Measurements from ENCODE around the gene FAM163B. TPM values are rescaled to one million over a fixed set of nuclear protein-coding genes. Genes with fewer than 3 reads are reported as not detected.

The FAM163B gene
- total RNA-seq, 2 experiments from 2014 or later: not detected

GRCh38 chr9:133538851-133539833 lies 70.0 kb downstream of the FAM163B start:
- CTCF ChIA-PET: no interaction called here
- H3K27ac Mint-ChIP-seq: no peak overlapping the region
- H3K4me3 Mint-ChIP-seq: no peak overlapping the region
- H3K9me3 Mint-ChIP-seq: no peaks in the 10 kb centered on the region
- intact Hi-C loops (cut with micrococcal nuclease): no loop called here
- peaks cover under 1% of the 10 kb centered on the region for H3K4me1 Mint-ChIP-seq (ENCODE audit: low read depth)
- DNase-seq: no peak
- H3K36me3 Mint-ChIP-seq (ENCODE audit: low read depth): no peaks in the 10 kb centered on the region
- no peaks in the 10 kb centered on the region for H3K27me3 Mint-ChIP-seq (ENCODE audit: low read depth)

GRCh38 chr9:133538176-133538575 lies 71.0 kb downstream of the FAM163B start:
- intact Hi-C loops (cut with micrococcal nuclease): no loop called here
- Mint-ChIP-seq H3K36me3 (ENCODE audit: low read depth) (no peaks in the 10 kb centered on the region), H3K4me1 (ENCODE audit: low read depth) (peaks cover 8% of the 10 kb centered on the region), H3K27me3 (ENCODE audit: low read depth) (no peaks in the 10 kb centered on the region), H3K27ac (no peak overlapping the region), H3K9me3 (no peaks in the 10 kb centered on the region), H3K4me3 (no peak overlapping the region)
- no peak for DNase-seq
- CTCF ChIA-PET: no interaction called here

GRCh38 chr9:133537257-133537656 lies 71.9 kb downstream of the FAM163B start:
- Mint-ChIP-seq H3K9me3 (no peaks in the 10 kb centered on the region), H3K27me3 (ENCODE audit: low read depth) (no peaks in the 10 kb centered on the region)
- CTCF ChIA-PET: no interaction called here

GRCh38 chr9:133536536-133536935 lies 72.7 kb downstream of the FAM163B start:
- H3K27me3 Mint-ChIP-seq (ENCODE audit: low read depth): no peaks in the 10 kb centered on the region
- CTCF ChIA-PET: no interaction called here
- no peak overlapping the region for H3K27ac Mint-ChIP-seq
- no peak for DNase-seq
- intact Hi-C loops (cut with micrococcal nuclease): no loop called here
- H3K4me1 Mint-ChIP-seq (ENCODE audit: low read depth): peaks cover 14% of the 10 kb centered on the region
- H3K9me3 Mint-ChIP-seq: no peaks in the 10 kb centered on the region
- H3K36me3 Mint-ChIP-seq (ENCODE audit: low read depth): no peaks in the 10 kb centered on the region
- no peak overlapping the region for H3K4me3 Mint-ChIP-seq

More at GRCh38 chr9:133537257-133537656, 71.9 kb downstream of the FAM163B start:
- no peak for DNase-seq
- H3K4me1 Mint-ChIP-seq (ENCODE audit: low read depth): peaks cover 14% of the 10 kb centered on the region
- intact Hi-C loops (cut with micrococcal nuclease): no loop called here
- H3K27ac Mint-ChIP-seq: no peak overlapping the region
- H3K36me3 Mint-ChIP-seq (ENCODE audit: low read depth): no peaks in the 10 kb centered on the region
- no peak overlapping the region for H3K4me3 Mint-ChIP-seq

GRCh38 chr9:133536080-133536479 lies 73.1 kb downstream of the FAM163B start:
- H3K9me3 Mint-ChIP-seq: no peaks in the 10 kb centered on the region
- no peak overlapping the region for H3K4me3 Mint-ChIP-seq
- intact Hi-C loops (cut with micrococcal nuclease): no loop called here
- DNase-seq: no peak
- H3K27ac Mint-ChIP-seq: no peak overlapping the region
- no peaks in the 10 kb centered on the region for H3K27me3 Mint-ChIP-seq (ENCODE audit: low read depth)
- peaks cover 14% of the 10 kb centered on the region for H3K4me1 Mint-ChIP-seq (ENCODE audit: low read depth)
- no peaks in the 10 kb centered on the region for H3K36me3 Mint-ChIP-seq (ENCODE audit: low read depth)
- CTCF ChIA-PET: no interaction called here

- Mint-ChIP-seq H3K27me3 (ENCODE audit: low read depth) (no peaks in the 10 kb centered on the region), H3K4me3 (no peak overlapping the region), H3K4me1 (ENCODE audit: low read depth) (peaks cover 14% of the 10 kb centered on the region), H3K36me3 (ENCODE audit: low read depth) (no peaks in the 10 kb centered on the region), H3K27ac (no peak overlapping the region), H3K9me3 (no peaks in the 10 kb centered on the region)
- DNase-seq: no peak
- CTCF ChIA-PET: no interaction called here
- intact Hi-C loops (cut with micrococcal nuclease): no loop called here
These were observed 73.8 kb downstream of the FAM163B start for GRCh38 chr9:133535306-133535877.

- Mint-ChIP-seq H3K27me3 (ENCODE audit: low read depth) (no peaks in the 10 kb centered on the region), H3K27ac (no peak within 1 kb of the TSS), H3K4me1 (ENCODE audit: low read depth) (peaks cover 14% of the 10 kb centered on the region), H3K4me3 (peak within 1 kb of the TSS; percentile 21), H3K9me3 (no peaks in the 10 kb centered on the region), H3K36me3 (ENCODE audit: low read depth) (no peaks in the 10 kb centered on the region)
- CTCF ChIA-PET: interaction anchor here (0.6 to 3.6 kb wide), 6 partner anchors 16 to 209 kb away, joined by 3 to 16 read pairs (median 4); no protein-coding TSS in a partner anchor
- DNase-seq: peak; percentile 58
- intact Hi-C loops (cut with micrococcal nuclease): no loop called here
These were observed 74.6 kb downstream of the FAM163B start, which contains the start of gene ADAMTSL2 for GRCh38 chr9:133534346-133535291. Gene ADAMTSL2, plus strand, starts transcription at chr9:133534704. Its CDS starts 2,009 bp downstream, at chr9:133536713.

- no peaks in the 10 kb centered on the region for H3K36me3 Mint-ChIP-seq (ENCODE audit: low read depth)
These were observed 75.3 kb downstream of the FAM163B start for GRCh38 chr9:133533857-133534256.

GRCh38 chr9:133532937-133533668 lies 76.1 kb downstream of the FAM163B start:
- intact Hi-C loops (cut with micrococcal nuclease): loop anchor here (1.0 to 2.0 kb wide), 2 partner anchors 193 to 460 kb away; partner anchors contain the start of gene VAV2
- Mint-ChIP-seq H3K4me1 (ENCODE audit: low read depth) (peaks cover 14% of the 10 kb centered on the region), H3K36me3 (ENCODE audit: low read depth) (no peaks in the 10 kb centered on the region), H3K27me3 (ENCODE audit: low read depth) (no peaks in the 10 kb centered on the region), H3K27ac (no peak overlapping the region), H3K9me3 (no peaks in the 10 kb centered on the region), H3K4me3 (peak overlapping the region; percentile 10)
- CTCF ChIA-PET: interaction anchor here (0.7 to 3.6 kb wide), 14 partner anchors 15 to 460 kb away, joined by 3 to 16 read pairs (median 4); no protein-coding TSS in a partner anchor
- peak; percentile 89 for DNase-seq

More at GRCh38 chr9:133533857-133534256, 75.3 kb downstream of the FAM163B start:
- DNase-seq: no peak
- CTCF ChIA-PET: interaction anchor here (0.6 to 3.6 kb wide), 12 partner anchors 16 to 460 kb away, joined by 3 to 16 read pairs (median 4); no protein-coding TSS in a partner anchor
- intact Hi-C loops (cut with micrococcal nuclease): loop anchor here (1.0 to 2.0 kb wide), 2 partner anchors 192 to 459 kb away; partner anchors contain the start of gene VAV2
- peak overlapping the region; percentile 21 for H3K4me3 Mint-ChIP-seq
- H3K9me3 Mint-ChIP-seq: no peaks in the 10 kb centered on the region
- peaks cover 14% of the 10 kb centered on the region for H3K4me1 Mint-ChIP-seq (ENCODE audit: low read depth)
- H3K27me3 Mint-ChIP-seq (ENCODE audit: low read depth): no peaks in the 10 kb centered on the region
- no peak overlapping the region for H3K27ac Mint-ChIP-seq

- Mint-ChIP-seq H3K27ac (no peak overlapping the region), H3K4me3 (no peak overlapping the region), H3K36me3 (ENCODE audit: low read depth) (no peaks in the 10 kb centered on the region), H3K9me3 (no peaks in the 10 kb centered on the region), H3K27me3 (ENCODE audit: low read depth) (no peaks in the 10 kb centered on the region), H3K4me1 (ENCODE audit: low read depth) (peaks cover 19% of the 10 kb centered on the region)
- intact Hi-C loops (cut with micrococcal nuclease): no loop called here
- CTCF ChIA-PET: interaction anchor here (0.9 to 3.6 kb wide), 2 partner anchors 195 to 211 kb away, joined by 3 to 16 read pairs; no protein-coding TSS in a partner anchor
- no peak for DNase-seq
These were observed 77.9 kb downstream of the FAM163B start for GRCh38 chr9:133531293-133531692.

GRCh38 chr9:133529874-133530273 lies 79.3 kb downstream of the FAM163B start:
- intact Hi-C loops (cut with micrococcal nuclease): no loop called here
- no peaks in the 10 kb centered on the region for H3K9me3 Mint-ChIP-seq
- CTCF ChIA-PET: interaction anchor here (0.8 kb wide), 1 partner anchor 26 kb away, joined by 3 read pairs; no protein-coding TSS in a partner anchor
- no peaks in the 10 kb centered on the region for H3K36me3 Mint-ChIP-seq (ENCODE audit: low read depth)
- no peak overlapping the region for H3K27ac Mint-ChIP-seq
- no peaks in the 10 kb centered on the region for H3K27me3 Mint-ChIP-seq (ENCODE audit: low read depth)
- no peak overlapping the region for H3K4me3 Mint-ChIP-seq
- peaks cover 22% of the 10 kb centered on the region for H3K4me1 Mint-ChIP-seq (ENCODE audit: low read depth)
- no peak for DNase-seq

All from activated naive CD4-positive, alpha-beta T cell treated with anti-CD3 and anti-CD28 coated beads for 36 hours (primary cell).